ENCODE measurements around the gene PAPPA. TPM values are rescaled to one million over a fixed set of nuclear protein-coding genes. Genes with fewer than 3 reads are reported as not detected.

Gene PAPPA
- total and polyA plus RNA-seq, 9 of the 15 experiments (the other 6 are each of a cell fraction or from before 2014, with no cell fraction given): 0.06 to 0.18 (median 0.11) TPM

DNA sequence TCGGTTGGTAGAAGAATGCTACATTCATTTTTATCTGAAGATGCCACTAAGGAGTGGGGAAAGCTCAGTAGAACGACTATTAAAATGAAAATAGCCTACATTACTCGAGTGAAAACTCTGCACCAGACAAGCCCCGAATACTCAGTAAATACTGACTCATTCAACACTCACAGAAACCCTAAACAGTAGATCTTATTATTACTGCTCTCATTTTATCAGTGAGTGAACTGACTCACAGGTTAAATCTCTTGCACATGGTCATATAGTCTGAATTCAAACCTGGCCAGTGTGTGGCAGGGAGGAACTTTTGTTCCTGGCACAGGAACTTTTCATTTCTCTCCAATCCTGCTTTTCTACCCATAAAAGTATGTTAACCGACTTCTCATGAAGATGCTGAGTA is 9.6 kb upstream of the PAPPA start:
- in situ Hi-C loops (cut with MboI): no loop called here
- WGBS (ENCODE audit: insufficient coverage, low coverage, missing lambda C conversion rate): 0% methylated on average over 5 of the region's 5 CpGs

DNA sequence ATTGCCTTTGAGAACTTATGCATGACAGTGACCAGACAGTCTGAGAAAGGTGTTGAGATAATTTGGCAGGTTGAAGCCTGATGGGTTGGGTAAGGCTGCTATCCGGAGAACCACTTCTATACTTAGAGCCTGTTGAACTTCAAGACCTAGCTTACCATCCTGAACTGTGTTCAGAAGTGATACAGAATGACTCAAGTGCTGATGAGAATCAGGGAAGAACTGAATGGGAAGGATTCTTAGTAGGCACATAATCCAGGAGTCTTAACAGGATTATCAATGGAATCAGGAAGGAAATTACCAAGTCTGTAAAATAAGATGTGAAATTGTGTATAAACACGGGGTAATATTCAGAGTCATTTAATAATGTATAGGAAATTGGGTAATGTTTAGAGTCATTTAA is 9.0 kb upstream of the PAPPA start:
- no peak for FAIRE-seq
- ChIA-PET POLR2A (interaction anchor here (0.6 kb wide), 2 partner anchors 38 to 342 kb away, joined by 3 read pairs; no protein-coding TSS in a partner anchor), CTCF (ENCODE audit: low intra/inter-chr PET ratio) (no interaction called here)
- TF ChIP-seq, protein P1, sequence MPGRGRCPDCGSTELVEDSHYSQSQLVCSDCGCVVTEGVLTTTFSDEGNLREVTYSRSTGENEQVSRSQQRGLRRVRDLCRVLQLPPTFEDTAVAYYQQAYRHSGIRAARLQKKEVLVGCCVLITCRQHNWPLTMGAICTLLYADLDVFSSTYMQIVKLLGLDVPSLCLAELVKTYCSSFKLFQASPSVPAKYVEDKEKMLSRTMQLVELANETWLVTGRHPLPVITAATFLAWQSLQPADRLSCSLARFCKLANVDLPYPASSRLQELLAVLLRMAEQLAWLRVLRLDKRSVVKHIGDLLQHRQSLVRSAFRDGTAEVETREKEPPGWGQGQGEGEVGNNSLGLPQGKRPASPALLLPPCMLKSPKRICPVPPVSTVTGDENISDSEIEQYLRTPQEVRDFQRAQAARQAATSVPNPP (IDR thresholded peaks at IDR 0.05; ENCODE audit: borderline replicate concordance, insufficient read depth, insufficient read length): no peak
- TF ChIP-seq SETDB1 (IDR thresholded peaks at IDR 0.05; ENCODE audit: low read length) (no peak), MEF2D (tag; conservative IDR thresholded peaks at IDR 0.05; ENCODE audit: low read depth) (no peak), HEY1 (CRISPR knock-in tag; IDR thresholded peaks at IDR 0.05; ENCODE audit: borderline replicate concordance) (no peak), ADNP (tag; IDR thresholded peaks at IDR 0.05) (no peak), NBN (IDR thresholded peaks at IDR 0.05; ENCODE audit: low read depth) (no peak), ZNF79 (CRISPR knock-in tag; IDR thresholded peaks at IDR 0.05; ENCODE audit: low read depth) (no peak), BHLHE40 (IDR thresholded peaks at IDR 0.05; ENCODE audit: low read length) (no peak), SMC3 (conservative IDR thresholded peaks at IDR 0.05; ENCODE audit: insufficient read depth, low read depth, low read length) (no peak), ZNF134 (CRISPR knock-in tag; conservative IDR thresholded peaks at IDR 0.05) (no peak)
- TF ChIP-seq, protein P2, sequence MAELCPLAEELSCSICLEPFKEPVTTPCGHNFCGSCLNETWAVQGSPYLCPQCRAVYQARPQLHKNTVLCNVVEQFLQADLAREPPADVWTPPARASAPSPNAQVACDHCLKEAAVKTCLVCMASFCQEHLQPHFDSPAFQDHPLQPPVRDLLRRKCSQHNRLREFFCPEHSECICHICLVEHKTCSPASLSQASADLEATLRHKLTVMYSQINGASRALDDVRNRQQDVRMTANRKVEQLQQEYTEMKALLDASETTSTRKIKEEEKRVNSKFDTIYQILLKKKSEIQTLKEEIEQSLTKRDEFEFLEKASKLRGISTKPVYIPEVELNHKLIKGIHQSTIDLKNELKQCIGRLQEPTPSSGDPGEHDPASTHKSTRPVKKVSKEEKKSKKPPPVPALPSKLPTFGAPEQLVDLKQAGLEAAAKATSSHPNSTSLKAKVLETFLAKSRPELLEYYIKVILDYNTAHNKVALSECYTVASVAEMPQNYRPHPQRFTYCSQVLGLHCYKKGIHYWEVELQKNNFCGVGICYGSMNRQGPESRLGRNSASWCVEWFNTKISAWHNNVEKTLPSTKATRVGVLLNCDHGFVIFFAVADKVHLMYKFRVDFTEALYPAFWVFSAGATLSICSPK (IDR thresholded peaks at IDR 0.05; ENCODE audit: borderline replicate concordance): no peak
- TF ChIP-seq, protein P3, sequence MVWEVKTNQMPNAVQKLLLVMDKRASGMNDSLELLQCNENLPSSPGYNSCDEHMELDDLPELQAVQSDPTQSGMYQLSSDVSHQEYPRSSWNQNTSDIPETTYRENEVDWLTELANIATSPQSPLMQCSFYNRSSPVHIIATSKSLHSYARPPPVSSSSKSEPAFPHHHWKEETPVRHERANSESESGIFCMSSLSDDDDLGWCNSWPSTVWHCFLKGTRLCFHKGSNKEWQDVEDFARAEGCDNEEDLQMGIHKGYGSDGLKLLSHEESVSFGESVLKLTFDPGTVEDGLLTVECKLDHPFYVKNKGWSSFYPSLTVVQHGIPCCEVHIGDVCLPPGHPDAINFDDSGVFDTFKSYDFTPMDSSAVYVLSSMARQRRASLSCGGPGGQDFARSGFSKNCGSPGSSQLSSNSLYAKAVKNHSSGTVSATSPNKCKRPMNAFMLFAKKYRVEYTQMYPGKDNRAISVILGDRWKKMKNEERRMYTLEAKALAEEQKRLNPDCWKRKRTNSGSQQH (CRISPR knock-in tag; IDR thresholded peaks at IDR 0.05): no peak

More for the DNA sequence above, 9.6 kb upstream of the PAPPA start:
- no peak overlapping the region for H2AFZ ChIP-seq (ENCODE audit: low read depth, low read length)
- intact Hi-C loops (cut with micrococcal nuclease): no loop called here
- no peak overlapping the region for H3K9ac ChIP-seq (ENCODE audit: insufficient read depth in 1 of 2, low read depth in 2 of 2, low read length in 2 of 2)
- H3K4me3 ChIP-seq: no peak overlapping the region
- H3K9me1 ChIP-seq (ENCODE audit: control insufficient read depth, insufficient read depth, low read length): no peaks in the 10 kb centered on the region
- no peaks in the 10 kb centered on the region for H3K27me3 ChIP-seq (ENCODE audit: control insufficient read depth in 2 of 2, insufficient read depth in 2 of 2, low read length in 2 of 2)
- no peaks in the 10 kb centered on the region for H3K9me3 ChIP-seq (replicated peaks; ENCODE audit: control insufficient read depth, insufficient read depth, low read depth, low read length)
- POLR2A ChIA-PET: no interaction called here
- H3K36me3 ChIP-seq (ENCODE audit: control insufficient read depth, insufficient read depth, low read length): no peaks in the 10 kb centered on the region
- no peak for ATAC-seq
- H3K79me2 ChIP-seq (ENCODE audit: control insufficient read depth, insufficient read depth, low read length): no peaks in the 10 kb centered on the region
- CTCF ChIA-PET (ENCODE audit: low intra/inter-chr PET ratio): no interaction called here
- H3K27ac ChIP-seq (ENCODE audit: extremely low read depth, low read depth, low read length): no peak overlapping the region
- DNase-seq (ENCODE audit: extremely low read depth in 1 of 4, low spot score in 3 of 4): no peak
- H4K20me1 ChIP-seq (replicated peaks; ENCODE audit: control insufficient read depth, insufficient read depth, low read length): no peaks in the 10 kb centered on the region
- FAIRE-seq: no peak
- BruUV-seq (replicated peaks): no TSS peak
- no peak overlapping the region for H3K4me2 ChIP-seq (ENCODE audit: insufficient read depth, low read length)
- no peak for TF ChIP-seq SMAD2 (IDR thresholded peaks at IDR 0.05; ENCODE audit: low read depth, low read length)
- no peak for TF ChIP-seq SMAD1 (IDR thresholded peaks at IDR 0.05; ENCODE audit: low read depth, low read length, partially characterized antibody)
- TF ChIP-seq FOSL1 (tag; conservative IDR thresholded peaks at IDR 0.05): peak; percentile 68
- H3K4me1 ChIP-seq (replicated peaks in 1 of 2; ENCODE audit: control insufficient read depth in 2 of 2, insufficient read depth in 2 of 2, low read length in 2 of 2): no peaks in the 10 kb centered on the region

More for the DNA sequence above, 9.0 kb upstream of the PAPPA start:
- 0% methylated on average over 2 of the region's 2 CpGs for WGBS (ENCODE audit: insufficient coverage, low coverage, missing lambda C conversion rate)
- intact Hi-C loops (cut with micrococcal nuclease) (no loop called here), in situ Hi-C loops (cut with MboI) (no loop called here)
- Histone ChIP-seq H3K4me3 (no peak overlapping the region), H3K9me1 (ENCODE audit: control insufficient read depth, insufficient read depth, low read length) (no peaks in the 10 kb centered on the region), H3K4me1 (replicated peaks in 1 of 2; ENCODE audit: control insufficient read depth in 2 of 2, insufficient read depth in 2 of 2, low read length in 2 of 2) (no peaks in the 10 kb centered on the region), H3K27me3 (ENCODE audit: control insufficient read depth in 2 of 2, insufficient read depth in 2 of 2, low read length in 2 of 2) (no peaks in the 10 kb centered on the region), H3K4me2 (ENCODE audit: insufficient read depth, low read length) (no peak overlapping the region), H2AFZ (ENCODE audit: low read depth, low read length) (no peak overlapping the region), H3K27ac (ENCODE audit: extremely low read depth, low read depth, low read length) (no peak overlapping the region), H4K20me1 (replicated peaks; ENCODE audit: control insufficient read depth, insufficient read depth, low read length) (no peaks in the 10 kb centered on the region), H3K79me2 (ENCODE audit: control insufficient read depth, insufficient read depth, low read length) (no peaks in the 10 kb centered on the region), H3K9ac (ENCODE audit: insufficient read depth in 1 of 2, low read depth in 2 of 2, low read length in 2 of 2) (no peak overlapping the region), H3K36me3 (ENCODE audit: control insufficient read depth, insufficient read depth, low read length) (no peaks in the 10 kb centered on the region), H3K9me3 (replicated peaks; ENCODE audit: control insufficient read depth, insufficient read depth, low read depth, low read length) (no peaks in the 10 kb centered on the region)
- no TSS peak for BruUV-seq (replicated peaks)
- ATAC-seq: no peak
- DNase-seq (ENCODE audit: extremely low read depth in 1 of 4, low spot score in 3 of 4): no peak
